Cerebellar nuclear complex (tissue), 1 donor: ENCODE measurements around the gene SLC22A31.
"Not testable (repeated sequence)": the region's sequence is repeated elsewhere in the genome, so short reads cannot be mapped to it uniquely, and the experiment has no call there.

ENCODE experiments used
- DNase-seq, 2 experiments: peaks; one replicate each; lab custom pipeline; 2025; lab: John Stamatoyannopoulos, UW

The SLC22A31 gene

DNA sequence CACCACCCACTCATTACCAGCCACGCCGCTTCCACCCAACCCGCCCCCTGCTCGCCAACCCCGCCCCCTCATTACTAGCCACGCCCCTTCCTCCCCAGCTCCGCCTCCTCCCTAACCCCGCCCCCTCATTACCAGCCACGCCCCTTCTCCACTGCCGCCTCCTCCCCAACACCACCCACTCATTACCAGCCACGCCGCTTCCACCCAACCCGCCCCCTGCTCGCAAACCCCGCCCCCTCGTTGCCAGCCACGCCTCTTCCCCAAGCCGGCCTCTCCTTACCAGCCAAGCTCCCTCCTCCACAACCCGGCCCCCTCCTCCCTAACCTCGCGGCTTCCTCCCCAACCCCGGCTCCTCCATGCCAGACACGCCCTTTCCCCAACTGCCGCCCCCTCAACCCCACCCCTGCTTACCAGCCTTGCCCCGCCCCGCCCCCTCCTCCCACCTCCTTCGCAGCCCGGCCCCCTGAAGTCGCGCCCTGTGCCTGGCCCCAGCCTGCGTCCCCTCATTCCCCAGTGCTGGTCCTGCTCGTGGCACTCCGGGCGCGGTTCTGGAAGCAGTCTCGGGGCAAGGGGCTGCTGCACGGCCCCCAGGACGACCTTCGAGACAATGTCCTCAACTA, 7.3 kb downstream of the SLC22A31 start:
- DNase-seq: no peak

DNA sequence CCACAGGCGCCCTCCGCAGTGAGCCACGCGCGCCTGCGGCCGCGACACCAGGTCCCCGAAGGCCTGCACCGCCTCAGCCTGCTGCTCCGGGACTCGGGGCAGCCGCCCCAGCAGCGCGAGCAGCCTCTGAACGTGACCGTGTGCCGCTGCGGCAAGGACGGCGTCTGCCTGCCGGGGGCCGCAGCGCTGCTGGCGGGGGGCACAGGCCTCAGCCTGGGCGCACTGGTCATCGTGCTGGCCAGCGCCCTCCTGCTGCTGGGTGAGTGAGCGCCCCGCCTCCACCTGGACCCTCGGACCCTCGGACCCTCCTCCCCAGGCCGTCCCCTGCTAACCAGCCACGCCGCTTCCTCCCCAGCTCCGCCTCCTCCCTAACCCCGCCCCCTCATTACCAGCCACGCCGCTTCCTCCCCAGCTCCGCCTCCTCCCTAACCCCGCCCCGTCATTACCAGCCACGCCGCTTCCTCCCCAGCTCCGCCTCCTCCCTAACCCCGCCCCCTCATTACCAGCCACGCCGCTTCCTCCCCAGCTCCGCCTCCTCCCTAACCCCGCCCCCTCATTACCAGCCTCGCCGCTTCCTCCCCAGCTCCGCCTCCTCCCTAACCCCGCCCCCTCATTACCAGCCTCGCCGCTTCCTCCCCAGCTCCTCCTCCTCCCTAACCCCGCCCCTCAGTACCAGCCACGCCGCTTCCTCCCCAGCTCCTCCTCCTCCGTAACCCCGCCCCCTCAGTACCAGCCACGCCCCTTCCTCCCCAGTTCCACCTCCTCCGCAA, 8.0 kb downstream of the SLC22A31 start:
- not testable (repeated sequence) for DNase-seq

DNA sequence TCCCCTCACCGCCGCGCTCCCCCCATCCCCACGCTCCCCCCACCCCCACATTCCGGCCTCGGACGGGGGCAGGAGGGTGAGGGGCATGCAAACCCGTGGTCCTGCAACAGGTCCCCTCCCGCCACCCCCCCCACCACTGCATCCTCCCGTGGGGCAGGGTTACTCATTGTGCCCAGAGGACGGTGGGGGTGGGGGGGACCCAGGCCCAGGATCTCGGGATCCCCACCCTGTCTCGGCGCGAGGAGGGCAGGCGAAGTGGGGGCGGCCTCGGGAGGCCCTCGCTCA, 8.5 kb downstream of the SLC22A31 start:
- no peak for DNase-seq

DNA sequence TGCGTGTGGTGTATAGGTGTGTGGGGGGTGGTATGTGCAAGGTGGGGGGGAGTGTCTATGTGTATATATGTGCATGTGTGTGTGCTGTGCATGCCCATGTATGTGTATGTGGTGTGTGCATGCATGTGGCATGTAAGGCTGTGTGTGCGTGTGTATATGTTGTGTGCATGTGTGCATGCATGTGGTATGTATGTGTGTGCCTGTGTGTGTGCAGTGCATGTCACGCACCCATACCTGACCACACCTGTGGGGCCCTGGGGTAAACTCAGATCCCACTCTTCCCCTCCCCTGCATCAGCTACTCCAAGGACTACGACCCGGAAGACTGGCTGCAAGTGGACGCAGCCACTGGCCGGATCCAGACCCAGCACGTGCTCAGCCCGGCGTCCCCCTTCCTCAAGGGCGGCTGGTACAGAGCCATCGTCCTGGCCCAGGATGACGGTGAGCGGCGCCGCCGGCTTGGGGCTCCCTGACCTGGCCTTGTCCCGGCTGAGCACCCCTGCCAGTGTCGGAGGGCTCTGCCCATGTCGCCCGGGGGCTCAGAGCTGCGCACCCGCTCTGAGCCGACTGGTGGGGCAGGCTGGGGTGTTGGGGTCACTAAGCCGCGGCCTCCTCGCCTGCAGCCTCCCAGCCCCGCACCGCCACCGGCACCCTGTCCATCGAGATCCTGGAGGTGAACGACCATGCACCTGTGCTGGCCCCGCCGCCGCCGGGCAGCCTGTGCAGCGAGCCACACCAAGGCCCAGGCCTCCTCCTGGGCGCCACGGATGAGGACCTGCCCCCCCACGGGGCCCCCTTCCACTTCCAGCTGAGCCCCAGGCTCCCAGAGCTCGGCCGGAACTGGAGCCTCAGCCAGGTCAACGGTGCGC, 9.1 kb downstream of the SLC22A31 start:
- no peak for DNase-seq

DNA sequence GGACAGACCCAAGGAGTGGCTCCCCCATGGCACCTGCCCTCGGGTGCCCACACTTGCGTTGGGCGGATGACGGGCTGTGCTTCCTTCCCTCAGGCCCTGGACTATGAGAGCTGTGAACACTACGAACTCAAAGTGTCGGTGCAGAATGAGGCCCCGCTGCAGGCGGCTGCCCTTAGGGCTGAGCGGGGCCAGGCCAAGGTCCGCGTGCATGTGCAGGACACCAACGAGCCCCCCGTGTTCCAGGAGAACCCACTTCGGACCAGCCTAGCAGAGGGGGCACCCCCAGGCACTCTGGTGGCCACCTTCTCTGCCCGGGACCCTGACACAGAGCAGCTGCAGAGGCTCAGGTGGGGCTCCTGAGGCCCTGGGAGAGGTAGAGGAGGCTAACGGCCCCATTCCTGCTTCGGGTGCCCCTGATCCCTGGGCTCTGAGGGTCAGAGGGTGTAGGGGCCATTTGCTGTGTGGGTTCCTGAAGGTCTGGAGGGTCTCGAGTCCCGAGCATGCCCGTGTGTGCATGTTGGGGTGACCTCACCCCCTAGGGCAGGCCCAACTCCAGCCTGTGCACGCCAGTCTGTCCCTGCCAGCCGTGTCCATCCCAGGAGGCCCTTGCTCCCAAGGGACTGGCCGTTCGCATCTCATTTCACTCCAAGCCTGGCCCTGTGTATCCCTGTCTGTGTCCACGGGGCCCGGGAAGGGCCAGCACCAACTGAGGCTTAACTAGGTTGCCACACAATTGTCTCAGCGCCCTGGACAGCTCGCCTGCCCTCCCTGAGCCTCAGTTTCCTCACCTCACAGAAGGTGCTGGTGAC, 10.0 kb downstream of the SLC22A31 start:
- DNase-seq: no peak

DNA sequence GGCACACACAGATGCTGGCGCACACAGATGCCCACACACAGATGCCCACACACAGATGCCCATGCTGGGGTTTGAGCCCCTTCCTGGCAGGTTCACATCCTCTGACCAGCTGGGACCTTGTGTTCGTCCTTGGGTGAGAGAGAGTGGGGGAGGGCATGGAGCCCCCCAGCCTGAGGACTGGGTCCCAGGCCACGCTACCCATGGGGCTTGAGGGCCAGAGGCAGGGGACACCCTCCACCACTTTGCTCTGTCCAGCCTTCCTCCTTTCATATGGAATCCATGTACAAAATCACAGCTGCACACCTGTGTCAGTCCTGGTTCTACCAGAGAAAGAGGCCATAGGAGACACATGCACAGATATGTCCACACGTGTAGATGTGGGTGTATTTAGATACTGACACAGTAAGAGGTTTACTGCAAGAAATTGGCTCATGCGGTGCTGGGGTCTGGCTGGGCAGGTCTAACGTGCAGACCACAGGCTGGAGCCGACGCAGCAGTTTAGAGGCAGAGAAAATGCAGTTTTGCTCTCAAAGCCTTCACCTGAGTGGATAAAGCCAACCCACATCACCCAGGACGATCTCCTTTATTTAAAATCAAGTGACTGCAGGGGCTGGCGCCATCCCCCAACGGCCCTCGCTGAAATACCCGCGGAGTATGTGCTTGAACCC, 10.8 kb downstream of the SLC22A31 start:
- no peak for DNase-seq

DNA sequence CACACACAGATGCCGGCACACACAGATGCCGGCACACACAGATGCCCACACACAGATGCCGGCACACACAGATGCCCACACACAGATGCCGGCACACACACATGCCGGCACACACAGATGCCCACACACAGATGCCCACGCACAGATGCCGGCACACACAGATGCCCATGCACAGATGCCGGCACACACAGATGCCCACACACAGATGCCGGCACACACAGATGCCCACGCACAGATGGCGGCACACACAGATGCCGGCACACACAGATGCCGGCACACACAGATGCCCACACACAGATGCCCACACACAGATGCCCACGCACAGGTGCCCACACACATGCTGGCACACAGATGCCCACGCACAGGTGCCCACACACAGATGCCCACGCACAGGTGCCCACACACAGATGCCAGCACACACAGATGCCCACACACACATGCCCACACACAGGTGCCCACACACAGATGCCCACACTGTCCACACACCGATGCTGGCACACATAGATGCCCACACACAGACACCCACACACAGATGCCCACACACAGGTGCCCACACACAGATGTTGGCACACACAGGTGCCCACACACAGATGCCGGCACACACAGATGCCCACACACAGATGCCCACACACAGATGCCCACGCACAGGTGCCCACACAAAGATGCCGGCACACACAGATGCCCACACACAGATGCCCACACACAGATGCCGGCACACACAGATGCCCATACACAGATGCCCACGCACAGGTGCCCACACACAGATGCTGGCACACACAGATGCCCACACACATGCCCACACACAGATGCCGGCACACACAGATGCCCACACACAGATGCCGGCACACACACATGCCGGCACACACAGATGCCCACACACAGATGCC, 11.6 kb downstream of the SLC22A31 start:
- DNase-seq: not testable (repeated sequence)

DNA sequence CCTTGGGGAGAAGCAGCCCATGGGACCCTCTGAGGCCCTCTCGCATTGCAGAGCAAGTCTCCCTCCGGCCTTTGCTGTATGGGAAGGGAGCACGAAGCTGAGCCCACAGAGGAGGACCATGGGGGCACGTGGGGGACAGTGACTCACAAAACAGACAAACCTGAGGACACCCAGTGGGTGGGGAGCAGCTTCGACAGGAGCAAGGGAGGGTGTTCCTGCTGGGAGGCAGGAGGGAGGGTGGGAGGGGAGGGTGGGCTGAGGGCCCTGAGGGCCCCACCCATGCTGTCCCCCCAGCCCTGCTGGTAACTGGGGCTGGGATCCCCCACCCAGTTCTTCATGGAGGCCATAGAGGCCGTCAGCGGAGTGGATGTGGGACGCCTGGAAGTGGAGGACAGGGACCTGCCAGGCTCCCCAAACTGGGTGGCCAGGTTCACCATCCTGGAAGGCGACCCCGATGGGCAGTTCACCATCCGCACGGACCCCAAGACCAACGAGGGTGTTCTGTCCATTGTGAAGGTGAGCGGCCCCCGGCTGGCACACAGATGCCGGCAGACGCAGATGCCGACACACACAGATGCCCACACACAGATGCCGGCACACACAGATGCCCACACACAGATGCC, 12.5 kb downstream of the SLC22A31 start:
- DNase-seq: no peak

DNA sequence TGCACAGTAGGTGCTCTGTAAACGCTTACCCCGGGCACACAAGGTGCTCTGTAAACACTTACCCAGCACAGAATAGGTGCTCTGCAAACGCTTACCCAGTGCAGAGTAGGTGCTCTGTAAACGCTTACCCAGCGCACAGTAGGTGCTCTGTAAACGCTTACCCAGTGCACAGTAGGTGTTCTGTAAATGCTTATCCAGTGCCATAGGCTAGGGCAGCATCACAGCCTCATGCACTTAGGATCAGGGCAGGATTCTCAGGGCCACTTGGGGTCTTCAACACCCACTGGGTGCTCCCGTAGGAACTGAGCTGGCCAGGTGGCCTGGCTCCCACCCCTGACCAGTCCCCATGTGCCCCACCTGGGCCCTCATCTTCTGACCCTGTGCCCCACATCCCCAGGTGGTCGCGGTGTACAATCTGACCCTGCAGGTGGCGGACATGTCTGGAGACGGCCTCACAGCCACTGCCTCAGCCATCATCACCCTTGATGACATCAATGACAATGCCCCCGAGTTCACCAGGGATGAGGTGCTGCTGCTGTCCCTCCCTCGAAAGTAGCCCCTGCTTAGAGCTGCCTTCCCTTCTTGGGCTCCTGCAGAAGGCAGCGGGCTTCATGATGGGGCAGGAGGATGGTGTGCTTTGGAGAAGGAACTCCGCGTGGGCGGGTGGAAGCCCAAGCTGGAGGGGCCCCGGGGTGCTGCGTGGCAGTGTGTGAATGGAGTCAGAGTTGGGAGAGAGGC, 13.1 kb downstream of the SLC22A31 start:
- no peak for DNase-seq

DNA sequence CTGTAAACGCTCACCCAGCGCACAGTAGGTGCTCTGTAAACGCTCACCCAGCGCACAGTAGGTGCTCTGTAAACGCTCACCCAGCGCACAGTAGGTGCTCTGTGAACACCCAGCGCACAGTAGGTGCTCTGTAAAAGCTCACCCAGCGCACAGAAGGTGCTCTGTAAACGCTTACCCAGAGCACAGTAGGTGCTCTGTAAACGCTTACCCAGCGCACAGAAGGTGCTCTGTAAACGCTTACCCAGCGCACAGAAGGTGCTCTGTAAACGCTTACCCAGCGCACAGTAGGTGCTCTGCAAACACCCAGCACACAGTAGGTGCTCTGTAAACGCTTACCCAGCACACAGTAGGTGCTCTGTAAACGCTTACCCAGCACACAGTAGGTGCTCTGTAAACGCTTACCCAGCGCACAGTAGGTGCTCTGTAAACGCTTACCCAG, 13.7 kb downstream of the SLC22A31 start:
- not testable (repeated sequence) for DNase-seq

DNA sequence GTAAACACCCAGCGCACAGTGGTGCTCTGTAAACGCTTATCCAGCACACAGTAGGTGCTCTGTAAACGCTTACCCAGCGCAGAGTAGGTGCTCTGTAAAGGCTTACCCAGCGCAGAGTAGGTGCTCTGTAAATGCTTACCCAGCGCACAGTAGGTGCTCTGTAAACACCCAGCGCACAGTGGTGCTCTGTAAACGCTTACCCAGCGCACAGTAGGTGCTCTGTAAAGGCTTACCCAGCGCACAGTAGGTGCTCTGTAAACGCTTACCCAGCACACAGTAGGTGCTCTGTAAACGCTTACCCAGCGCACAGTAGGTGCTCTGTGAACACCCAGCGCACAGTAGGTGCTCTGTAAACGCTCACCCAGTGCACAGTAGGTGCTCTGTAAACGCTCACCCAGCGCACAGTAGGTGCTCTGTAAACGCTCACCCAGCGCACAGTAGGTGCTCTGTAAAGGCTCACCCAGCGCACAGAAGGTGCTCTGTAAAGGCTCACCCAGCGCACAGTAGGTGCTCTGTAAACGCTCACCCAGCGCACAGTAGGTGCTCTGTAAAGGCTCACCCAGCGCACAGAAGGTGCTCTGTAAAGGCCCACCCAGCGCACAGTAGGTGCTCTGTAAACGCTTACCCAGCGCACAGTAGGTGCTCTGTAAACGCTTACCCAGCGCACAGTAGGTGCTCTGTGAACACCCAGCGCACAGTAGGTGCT, 14.3 kb downstream of the SLC22A31 start:
- DNase-seq: not testable (repeated sequence)

DNA sequence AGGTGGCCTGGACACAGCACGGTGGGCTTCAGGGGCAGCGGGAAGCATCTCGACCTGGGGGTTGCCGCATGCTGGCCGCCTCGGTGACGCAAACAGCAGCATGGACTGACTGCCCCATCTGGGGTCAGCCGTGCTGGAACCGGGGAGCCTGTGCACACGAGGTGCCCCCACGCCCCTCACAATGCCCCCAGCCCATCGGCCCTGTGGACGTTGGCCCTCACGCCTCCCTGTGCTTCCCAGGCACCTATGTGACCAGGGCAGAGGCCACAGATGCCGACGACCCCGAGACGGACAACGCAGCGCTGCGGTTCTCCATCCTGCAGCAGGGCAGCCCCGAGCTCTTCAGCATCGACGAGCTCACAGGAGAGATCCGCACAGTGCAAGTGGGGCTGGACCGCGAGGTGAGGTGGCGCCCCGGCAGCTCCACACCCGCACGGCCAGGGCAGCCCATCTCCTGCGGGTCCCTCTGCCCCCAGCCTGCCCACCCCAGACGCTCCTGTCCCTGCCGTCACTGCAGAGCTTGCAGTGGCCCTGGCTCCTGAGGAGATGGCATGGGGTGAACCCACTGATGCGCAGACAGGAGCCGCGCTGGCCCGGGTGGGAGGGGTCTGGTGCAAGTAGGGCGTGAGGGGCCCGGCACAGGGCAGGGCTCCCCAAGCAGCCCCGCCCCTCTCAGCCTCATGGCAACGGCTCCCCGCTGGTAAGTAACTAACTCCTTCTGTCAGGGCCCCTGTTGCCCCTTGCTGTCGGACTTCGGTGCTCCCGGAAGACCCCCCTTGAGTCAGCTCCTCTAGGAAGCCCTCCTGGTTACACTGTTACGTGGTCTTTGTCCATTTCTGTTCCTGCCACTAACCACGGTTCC, 15.2 kb downstream of the SLC22A31 start:
- no peak for DNase-seq

DNA sequence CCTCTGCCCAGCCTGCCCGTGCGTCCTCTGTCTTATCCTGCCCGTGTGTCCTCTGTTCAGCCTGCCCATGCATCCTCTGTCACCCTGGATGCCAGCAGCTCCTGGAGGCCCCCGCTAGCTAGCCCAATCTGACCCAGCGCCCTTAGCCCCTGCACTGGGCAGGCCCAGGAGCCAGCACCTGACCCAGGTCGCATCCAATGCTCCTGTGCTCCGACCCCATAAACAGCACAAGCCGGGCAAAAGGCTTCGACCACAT, 15.7 kb downstream of the SLC22A31 start:
- DNase-seq: no peak

DNA sequence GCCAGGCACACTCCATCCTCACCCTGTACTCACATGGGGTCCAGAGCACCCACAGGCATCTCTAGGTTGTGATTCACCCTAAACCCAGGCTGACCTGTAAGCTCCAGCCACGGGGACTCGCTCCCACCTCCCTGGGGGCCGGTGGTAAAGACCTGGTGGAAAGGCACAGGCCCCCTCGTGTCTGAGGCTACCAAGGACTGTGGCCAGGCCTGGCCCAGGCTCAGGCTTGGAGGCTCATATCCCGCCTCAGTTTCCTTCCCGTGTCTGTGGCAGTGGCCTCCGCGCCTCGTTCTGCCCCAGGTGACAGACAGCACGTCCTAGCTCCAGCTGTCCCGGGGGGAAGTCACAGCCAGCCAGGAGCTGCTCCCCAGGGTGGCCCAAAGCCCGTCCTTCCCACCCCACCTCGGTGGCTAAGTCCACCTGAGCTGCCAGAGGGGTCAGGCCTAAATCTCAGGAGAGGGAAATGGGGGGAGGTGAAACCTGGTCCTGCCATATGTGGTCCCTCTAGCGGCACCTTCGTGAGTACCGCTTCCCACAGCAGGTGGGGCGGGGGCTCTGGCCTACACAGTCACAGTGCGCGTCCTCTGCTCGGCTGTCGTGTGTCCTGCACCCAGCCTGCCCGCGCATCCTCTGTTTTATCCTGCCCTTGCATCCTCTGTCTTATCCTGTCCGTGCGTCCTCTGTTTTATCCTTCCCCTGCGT, 16.2 kb downstream of the SLC22A31 start:
- no peak for DNase-seq

DNA sequence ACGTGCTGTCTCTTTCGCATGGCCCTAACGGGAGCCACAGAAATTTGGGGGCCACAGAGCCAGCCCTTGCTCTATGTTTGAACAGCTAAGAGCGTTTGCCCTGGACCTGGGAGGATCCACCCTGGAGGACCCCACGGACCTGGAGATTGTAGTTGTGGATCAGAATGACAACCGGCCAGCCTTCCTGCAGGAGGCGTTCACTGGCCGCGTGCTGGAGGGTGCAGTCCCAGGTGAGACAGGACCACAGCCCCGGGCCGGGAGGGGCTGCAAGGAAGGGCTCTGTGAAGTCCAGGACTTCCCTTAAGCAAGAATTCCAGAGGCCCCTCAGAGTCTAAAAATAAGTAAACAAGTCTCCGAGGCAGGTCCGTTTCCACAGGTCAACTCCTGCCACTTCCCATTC, 16.9 kb downstream of the SLC22A31 start:
- no peak for DNase-seq

DNA sequence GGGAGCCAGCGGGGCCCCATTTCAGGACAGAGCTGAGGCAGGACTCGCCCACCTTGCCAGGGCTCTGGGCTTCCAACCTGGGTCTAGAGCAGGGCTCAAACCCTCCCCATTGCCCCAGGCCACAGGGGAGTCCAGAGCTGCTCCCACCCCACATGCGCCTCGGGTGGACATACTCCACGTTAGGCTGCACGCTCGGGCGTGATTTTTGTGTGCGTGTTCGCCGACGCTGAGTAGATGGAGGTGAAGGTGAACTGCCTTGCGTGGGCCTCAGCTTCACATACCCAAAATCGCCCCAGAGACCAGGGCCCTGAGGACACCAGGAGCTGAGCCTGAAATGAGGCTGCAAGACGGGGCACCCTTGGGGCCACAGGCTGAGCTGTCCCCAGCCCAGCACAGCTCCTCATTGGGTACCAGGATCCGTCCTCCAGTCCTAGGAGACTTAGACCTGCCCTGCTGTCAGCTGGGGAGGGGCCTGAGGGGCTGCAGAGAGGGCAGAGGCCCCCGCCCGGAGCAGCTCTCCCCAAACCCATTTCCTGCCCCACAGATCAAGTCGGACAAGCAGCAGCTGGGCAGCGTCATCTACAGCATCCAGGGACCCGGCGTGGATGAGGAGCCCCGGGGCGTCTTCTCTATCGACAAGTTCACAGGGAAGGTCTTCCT, 20.6 kb downstream of the SLC22A31 start:
- DNase-seq: no peak

DNA sequence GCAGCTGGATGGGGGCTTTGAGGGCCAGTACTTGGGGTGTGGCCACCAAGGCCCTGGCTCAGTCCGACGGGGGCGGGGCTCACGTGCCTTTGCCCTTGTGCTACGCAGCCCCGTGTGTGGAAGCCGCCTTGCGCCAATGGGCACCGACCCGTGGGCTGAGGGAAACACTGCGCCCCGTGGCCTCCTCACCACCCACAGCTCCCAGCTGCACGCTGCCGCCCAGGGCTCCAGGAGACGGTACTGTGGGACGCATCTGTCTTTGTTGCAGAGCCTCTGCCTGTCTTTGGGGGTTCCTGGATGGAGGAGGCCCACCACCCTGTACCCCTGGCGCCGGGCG, 21.2 kb downstream of the SLC22A31 start:
- DNase-seq: no peak
